Body of pancreas (tissue), 4 donors: ENCODE measurements around the gene INAVA. TPM values are rescaled to one million over a fixed set of nuclear protein-coding genes. Genes with fewer than 3 reads are reported as not detected.

Experiments used
- ATAC-seq: fragments of 150-250 bp; one replicate; pipeline ENCODE4 v1.9.1; 2016
- DNase-seq, 4 donors: peaks; one replicate each; pipeline ENCODE4 v3.0.0-alpha.2; 2019
- H3K27ac ChIP-seq, 4 donors: fragments of 200-600 bp; sonication (generic); 1 replicate in 3 of 4; 2 replicates in 1 of 4; pipeline versions ENCODE4 v1.5.1 to v1.6.1; 2016 to 2019; ENCODE audit warnings: mild to moderate bottlenecking in 1 of 4, mixed read lengths in 1 of 4, moderate library complexity in 1 of 4
- H3K27me3 ChIP-seq, 2 donors: fragments of 200-600 bp; sonication (generic); one replicate each; pipeline ENCODE4 v1.6.0; 2016; ENCODE audit warnings: mild to moderate bottlenecking in 1 of 2
- H3K36me3 ChIP-seq, 2 donors: fragments of 200-600 bp; sonication (generic); replicated peaks in 1 of 2; 2 replicates each; pipeline ENCODE4 v1.5.1; 2016; ENCODE audit warnings: low read depth in 2 of 2; ENCODE audit not compliant: insufficient read depth in 1 of 2
- H3K4me1 ChIP-seq: fragments of 200-600 bp; sonication (generic); one replicate; pipeline ENCODE4 v1.6.0; 2016
- H3K4me3 ChIP-seq, 2 donors: fragments of 200-600 bp; sonication (generic); 1 replicate in 1 of 2; 2 replicates in 1 of 2; pipeline ENCODE4 v1.5.1; 2016 to 2019
- H3K9me3 ChIP-seq, 3 donors: fragments of 200-600 bp; sonication (generic); 1 replicate in 2 of 3; 2 replicates in 1 of 3; pipeline ENCODE4 v1.5.1; 2016
- POLR2A ChIP-seq, 3 donors: fragments of 450-650 bp; IDR thresholded peaks; one replicate each; pipeline ENCODE4 v1.6.1; 2016; ENCODE audit warnings: antibody characterized with exemption in 3 of 3, mild to moderate bottlenecking in 2 of 3
- WGBS, 2 donors: methylation state at CpG; one replicate each; pipeline ENCODE4 v1.1.5; 2017; 5-methylcytosine and 5-hydroxymethylcytosine counted together
- intact Hi-C: fragments of 100-400 bp; cut with DNase I; formaldehyde crosslinking; loops from one replicate; pipeline ENCODE4 v1.15.1; 2023
- total RNA-seq, 2 donors: library from RNA; depleted of rRNA; stranded (reverse); fragments of >200 nt; gene quantifications; one replicate each; pipeline ENCODE4 v1.1.0, GENCODE V29; 2016
- TF ChIP-seq, protein P1 (sequence below), 7 experiments: fragments of 450-650 bp in 4 of 7; fragments of 200-600 bp in 3 of 7; sonication (generic) in 3 of 7; IDR thresholded peaks; one replicate each; pipeline ENCODE4 v1.5.1; 2016 to 2019; ENCODE audit warnings: antibody characterized with exemption in 7 of 7

INAVA gene
- total RNA-seq, 2 donors from 2014 or later, result 22.1 to 30.7 TPM

DNA sequence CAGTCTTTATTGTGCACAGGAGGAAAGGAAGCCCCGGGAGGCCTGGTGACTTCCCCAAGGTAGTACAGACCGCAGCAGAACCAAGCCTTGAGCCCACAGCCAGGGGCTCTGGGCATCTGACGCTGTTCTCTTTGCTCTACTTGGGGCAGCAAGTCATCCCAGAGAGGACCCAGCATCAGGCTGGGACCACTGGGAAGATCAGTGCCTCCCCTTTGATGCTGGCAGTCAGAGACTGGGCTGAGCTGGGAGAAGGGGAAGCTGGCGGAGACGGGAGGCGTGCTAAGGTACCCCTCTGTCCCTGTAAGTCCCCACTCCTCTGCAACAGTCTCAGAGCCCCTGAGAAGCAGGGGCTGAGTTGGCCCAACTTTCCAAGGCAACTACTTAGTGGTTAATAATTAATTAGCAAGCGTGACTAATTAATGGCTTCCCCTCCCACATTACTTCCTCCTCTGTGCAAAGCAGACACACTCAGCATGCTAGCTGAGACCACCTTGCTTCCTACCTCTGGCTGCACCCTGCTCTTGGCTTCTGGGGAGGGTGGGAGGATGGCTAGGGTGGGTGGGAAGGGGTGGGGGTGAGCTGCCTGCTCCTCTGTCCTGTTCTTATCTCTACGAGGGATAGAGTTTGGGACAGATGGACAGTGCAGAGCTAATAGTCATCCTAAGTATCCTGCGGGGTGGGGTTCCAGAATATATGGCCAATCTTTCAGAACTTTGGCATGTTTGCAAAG, 1.3 kb downstream of the INAVA start:
- peak overlapping the region; percentile 87 to 96 (median 92) for H3K27ac ChIP-seq
- DNase-seq (peak in 3 of 4 donors; percentile 30 to 36 (median 35)), ATAC-seq (peak; percentile 38)
- peaks cover 50% of the 10 kb centered on the region for H3K4me1 ChIP-seq
- no peaks in the 10 kb centered on the region for H3K27me3 ChIP-seq
- H3K4me3 ChIP-seq, result peak overlapping the region; percentile 5 to 24
- 37 to 41% methylated on average over 8 to 9 of the region's 9 CpGs for whole genome bisulfite sequencing, 2 donors
- intact Hi-C loops, result no loop called here
- peak in 1 of 3 donors; percentile 7 for TF ChIP-seq POLR2A (IDR thresholded peaks at IDR 0.05)
- TF ChIP-seq, protein P1, sequence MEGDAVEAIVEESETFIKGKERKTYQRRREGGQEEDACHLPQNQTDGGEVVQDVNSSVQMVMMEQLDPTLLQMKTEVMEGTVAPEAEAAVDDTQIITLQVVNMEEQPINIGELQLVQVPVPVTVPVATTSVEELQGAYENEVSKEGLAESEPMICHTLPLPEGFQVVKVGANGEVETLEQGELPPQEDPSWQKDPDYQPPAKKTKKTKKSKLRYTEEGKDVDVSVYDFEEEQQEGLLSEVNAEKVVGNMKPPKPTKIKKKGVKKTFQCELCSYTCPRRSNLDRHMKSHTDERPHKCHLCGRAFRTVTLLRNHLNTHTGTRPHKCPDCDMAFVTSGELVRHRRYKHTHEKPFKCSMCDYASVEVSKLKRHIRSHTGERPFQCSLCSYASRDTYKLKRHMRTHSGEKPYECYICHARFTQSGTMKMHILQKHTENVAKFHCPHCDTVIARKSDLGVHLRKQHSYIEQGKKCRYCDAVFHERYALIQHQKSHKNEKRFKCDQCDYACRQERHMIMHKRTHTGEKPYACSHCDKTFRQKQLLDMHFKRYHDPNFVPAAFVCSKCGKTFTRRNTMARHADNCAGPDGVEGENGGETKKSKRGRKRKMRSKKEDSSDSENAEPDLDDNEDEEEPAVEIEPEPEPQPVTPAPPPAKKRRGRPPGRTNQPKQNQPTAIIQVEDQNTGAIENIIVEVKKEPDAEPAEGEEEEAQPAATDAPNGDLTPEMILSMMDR (IDR thresholded peaks at IDR 0.05), result no peak
- H3K36me3 ChIP-seq, result peaks cover 0 to 11% of the 10 kb centered on the region in 2 donors
- H3K9me3 ChIP-seq, result no peaks in the 10 kb centered on the region

DNA sequence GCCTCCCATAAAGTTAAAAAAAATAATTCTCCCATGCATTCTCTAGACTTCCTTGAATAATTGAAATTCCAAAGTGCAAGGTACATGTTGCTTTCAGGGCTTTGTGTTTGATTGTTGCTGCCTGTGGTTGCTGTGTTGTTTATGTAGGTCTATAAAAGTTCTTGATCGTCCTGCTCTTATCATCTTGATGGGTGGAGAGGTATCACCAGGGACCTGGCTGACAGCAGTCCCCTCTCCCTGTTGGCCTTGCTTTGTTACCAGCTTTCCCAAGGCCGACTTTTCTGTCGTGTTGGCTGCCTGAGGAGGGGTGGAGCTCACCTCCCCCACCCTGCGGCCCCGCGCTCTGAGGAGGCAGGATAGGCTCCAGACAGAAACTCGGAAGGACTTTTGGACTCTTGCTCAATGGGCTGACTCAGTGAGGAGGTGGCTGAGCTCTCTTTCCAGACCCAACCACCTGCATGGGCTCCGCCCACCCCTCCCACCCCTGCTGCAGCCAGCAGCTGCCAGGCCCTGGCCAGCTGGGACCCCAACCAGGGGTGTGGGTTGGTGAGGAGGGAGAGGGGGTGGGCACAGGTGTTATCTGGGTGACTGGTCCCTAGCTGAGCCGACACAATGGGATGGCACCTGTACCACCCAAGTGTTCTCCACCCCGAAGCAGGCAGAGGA, 2.0 kb downstream of the INAVA start:
- Histone ChIP-seq H3K27me3 (no peaks in the 10 kb centered on the region), H3K4me3 (no peak overlapping the region)

DNA sequence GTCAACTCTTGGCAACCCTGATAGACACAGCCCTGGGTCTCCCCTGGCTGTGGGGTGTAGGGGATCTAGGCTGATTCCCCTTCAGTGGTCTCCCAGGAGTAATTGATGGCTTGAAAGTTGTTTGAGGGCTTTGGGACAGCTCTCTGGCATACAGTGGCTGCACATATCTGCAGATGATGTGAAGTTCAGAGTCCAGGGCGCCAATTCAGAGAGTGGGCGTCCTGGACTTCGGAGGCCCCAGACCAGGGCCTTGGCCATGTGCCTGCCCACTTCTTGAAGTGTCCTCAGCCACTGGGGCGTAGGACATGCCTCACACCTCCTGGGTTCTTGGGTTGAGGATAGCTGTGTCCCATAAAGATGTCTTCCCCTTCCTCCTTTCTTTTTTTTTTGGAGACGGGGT, 2.6 kb downstream of the INAVA start:
- H3K36me3 ChIP-seq, result peaks cover 0 to 17% of the 10 kb centered on the region in 2 donors
- DNase-seq (peak in 2 of 4 donors; percentile 26 to 33), ATAC-seq (no peak)
- no peak overlapping the region for H3K4me3 ChIP-seq
- H3K9me3 ChIP-seq, result no peaks in the 10 kb centered on the region
- H3K4me1 ChIP-seq, result peaks cover 38% of the 10 kb centered on the region
- TF ChIP-seq, protein P1 (IDR thresholded peaks at IDR 0.05), result no peak
- no peak for TF ChIP-seq POLR2A (IDR thresholded peaks at IDR 0.05)
- peak overlapping the region; percentile 87 to 96 (median 92) for H3K27ac ChIP-seq
- intact Hi-C loops, result no loop called here
- WGBS, 2 donors, result 57 to 61% methylated on average over 5 of the region's 5 CpGs
- no peaks in the 10 kb centered on the region for H3K27me3 ChIP-seq

More for the DNA sequence above, 2.0 kb downstream of the INAVA start:
- Histone ChIP-seq H3K36me3 (peaks cover 0 to 17% of the 10 kb centered on the region in 2 donors), H3K9me3 (no peaks in the 10 kb centered on the region), H3K4me1 (peaks cover 43% of the 10 kb centered on the region), H3K27ac (peak overlapping the region; percentile 87 to 96 (median 92))
- TF ChIP-seq, protein P1 (IDR thresholded peaks at IDR 0.05), result no peak
- peak; percentile 67 to 88 (median 87) for TF ChIP-seq POLR2A (IDR thresholded peaks at IDR 0.05)
- intact Hi-C loops, result no loop called here
- 30 to 31% methylated on average over 10 of the region's 10 CpGs for WGBS, 2 donors
- DNase-seq (peak; percentile 88 to 94 (median 92)), ATAC-seq (peak; percentile 88)

DNA sequence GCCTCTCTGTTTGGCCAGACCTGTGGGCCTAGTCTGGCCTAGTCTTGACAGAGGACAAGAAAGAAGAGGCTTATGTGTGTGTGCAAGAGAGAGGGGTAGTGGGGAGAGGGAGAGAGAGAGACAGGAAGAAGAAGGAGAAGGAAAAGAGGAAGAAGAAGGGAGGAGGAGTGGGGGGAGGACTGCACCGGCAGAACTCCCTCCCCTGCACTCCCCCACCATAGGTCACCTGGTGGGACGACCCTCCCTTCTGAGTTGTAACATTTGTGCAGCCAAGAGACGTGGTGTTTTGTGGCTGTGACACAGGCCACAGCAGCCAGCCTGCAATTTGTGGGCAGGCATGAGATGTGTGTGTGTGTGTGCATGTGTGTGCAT, 4.3 kb downstream of the INAVA start:
- Histone ChIP-seq H3K36me3 (peaks cover 0 to 17% of the 10 kb centered on the region in 2 donors), H3K27ac (no peak overlapping the region), H3K27me3 (no peaks in the 10 kb centered on the region), H3K9me3 (no peaks in the 10 kb centered on the region), H3K4me3 (no peak overlapping the region), H3K4me1 (peaks cover 30% of the 10 kb centered on the region)
- intact Hi-C loops, result no loop called here
- no peak for ATAC-seq
- TF ChIP-seq, protein P1 (IDR thresholded peaks at IDR 0.05), result no peak
- no peak for TF ChIP-seq POLR2A (IDR thresholded peaks at IDR 0.05)
- WGBS, 2 donors, result 42 to 66% methylated on average over 3 of the region's 3 CpGs
- no peak for DNase-seq
